Sciatic nerve (tissue), 2 donors: ENCODE data around the gene RTP5. TPM values are rescaled to one million over a fixed set of nuclear protein-coding genes. Genes with fewer than 3 reads are reported as not detected.
"Not testable (repeated sequence)": the region's sequence is repeated elsewhere in the genome, so short reads cannot be mapped to it uniquely, and the experiment has no call there.

Experiments used
- ATAC-seq: fragments of 200-7000 bp; cut with Tn5 transposase; one replicate; pipeline ENCODE4 v1.9.1; 2020; ENCODE audit warnings: mild to moderate bottlenecking, moderate library complexity
- DNase-seq: peaks from one replicate; pipeline ENCODE4 v3.0.0-alpha.2; 2020; ENCODE audit warnings: low spot score
- intact Hi-C: fragments of 100-400 bp; cut with DNase I; formaldehyde crosslinking; loops from one replicate; pipeline ENCODE4 v1.14.2; 2022
- total RNA-seq: library from RNA; stranded (reverse); fragmentation: NEBNext Ultra II Directional; extraction: Animal tissue kit (Norgen Biotek cat#: 25700); gene quantifications from one replicate; pipeline ENCODE4 v1.2.1, GENCODE V29; 2021
- donor health status: DM: no; HTN: no; CAD: no.
- donor health status: DM: no; HTN: no; CAD: no.

The RTP5 gene
- total RNA-seq, 1 donor from 2014 or later, result not detected

DNA sequence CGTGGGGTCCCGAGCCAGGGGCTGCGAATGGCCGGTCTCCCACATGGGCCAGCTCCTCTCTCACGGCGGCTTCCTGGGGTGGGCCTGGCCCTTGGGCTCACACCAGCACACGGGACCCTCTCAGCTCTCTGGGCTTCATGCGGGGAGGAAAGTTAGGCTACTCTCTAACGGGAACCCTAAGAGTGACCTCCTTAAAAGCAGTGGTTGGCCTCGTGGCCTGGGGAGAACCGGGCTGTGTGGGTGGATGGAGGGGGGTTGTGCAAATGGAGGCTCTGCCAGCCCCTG, 25.8 kb downstream of the RTP5 start:
- intact Hi-C loops, result no loop called here
- ATAC-seq, result no peak
- no peak for DNase-seq

DNA sequence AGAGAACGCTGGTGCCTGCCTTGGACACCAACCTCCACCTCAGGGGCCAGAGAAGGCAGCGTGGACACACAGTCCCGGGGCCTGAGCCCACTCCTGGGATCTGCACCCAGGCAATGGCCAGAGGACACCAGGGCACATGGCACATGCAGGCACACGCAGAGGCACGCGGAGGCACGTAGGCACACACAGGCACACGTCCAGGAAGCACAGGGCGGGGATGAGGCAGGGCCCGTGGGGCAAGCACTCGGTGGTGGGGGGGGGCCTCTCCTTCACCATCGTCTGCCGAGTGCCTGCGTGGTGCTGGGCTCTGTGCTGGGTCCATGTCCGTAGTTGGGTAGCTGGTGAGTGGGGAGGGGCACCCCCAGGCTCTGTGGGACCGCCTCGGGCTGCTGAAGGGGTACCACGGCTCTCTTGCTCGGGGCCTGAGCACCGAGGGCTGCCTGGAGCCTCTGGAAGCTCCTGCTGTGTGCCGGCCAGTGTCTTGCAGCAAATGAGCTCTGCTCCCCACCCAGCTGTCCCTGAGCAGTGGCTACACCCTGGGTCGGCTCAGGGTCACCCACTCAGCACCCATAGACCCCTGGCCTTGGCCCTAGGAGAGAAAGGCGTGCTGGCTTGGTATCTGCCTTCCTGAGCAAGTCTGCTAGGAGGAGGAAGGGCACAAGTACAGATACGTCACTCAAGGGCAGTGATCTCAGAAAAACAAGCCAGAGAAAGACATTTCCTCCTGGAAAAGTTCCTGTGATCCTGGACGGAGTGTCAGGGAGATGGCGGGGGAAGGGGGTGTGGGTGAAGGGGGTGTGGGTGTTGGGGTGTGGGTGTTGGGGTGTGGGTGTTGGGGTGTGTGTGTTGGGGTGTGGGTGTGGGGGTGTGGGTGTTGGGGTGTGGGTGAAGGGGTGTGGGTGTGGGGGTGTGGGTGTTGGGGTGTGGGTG, 26.4 kb downstream of the RTP5 start:
- peak; percentile 73 for DNase-seq
- intact Hi-C loops, result no loop called here
- ATAC-seq, result peak; percentile 64

DNA sequence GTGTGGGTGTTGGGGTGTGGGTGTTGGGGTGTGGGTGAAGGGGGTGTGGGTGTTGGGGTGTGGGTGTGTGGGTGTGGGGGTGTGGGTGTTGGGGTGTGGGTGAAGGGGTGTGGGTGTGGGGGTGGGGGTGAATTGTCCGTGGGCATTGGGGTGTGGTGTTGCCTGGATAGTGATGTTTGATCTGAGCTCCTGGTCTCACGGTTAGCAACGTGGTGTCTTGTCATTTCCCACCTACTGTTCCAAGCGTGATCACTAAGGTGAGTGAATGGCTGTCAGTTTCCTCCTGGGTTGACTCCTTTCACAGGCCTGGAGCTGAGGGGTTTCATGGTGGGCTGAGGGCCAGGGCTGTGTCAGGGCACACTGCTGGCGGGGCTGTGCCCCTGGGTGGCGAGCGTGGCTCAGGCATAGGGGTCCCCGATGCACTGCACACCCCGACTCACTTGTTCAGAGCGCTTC, 27.2 kb downstream of the RTP5 start:
- no peak for ATAC-seq

DNA sequence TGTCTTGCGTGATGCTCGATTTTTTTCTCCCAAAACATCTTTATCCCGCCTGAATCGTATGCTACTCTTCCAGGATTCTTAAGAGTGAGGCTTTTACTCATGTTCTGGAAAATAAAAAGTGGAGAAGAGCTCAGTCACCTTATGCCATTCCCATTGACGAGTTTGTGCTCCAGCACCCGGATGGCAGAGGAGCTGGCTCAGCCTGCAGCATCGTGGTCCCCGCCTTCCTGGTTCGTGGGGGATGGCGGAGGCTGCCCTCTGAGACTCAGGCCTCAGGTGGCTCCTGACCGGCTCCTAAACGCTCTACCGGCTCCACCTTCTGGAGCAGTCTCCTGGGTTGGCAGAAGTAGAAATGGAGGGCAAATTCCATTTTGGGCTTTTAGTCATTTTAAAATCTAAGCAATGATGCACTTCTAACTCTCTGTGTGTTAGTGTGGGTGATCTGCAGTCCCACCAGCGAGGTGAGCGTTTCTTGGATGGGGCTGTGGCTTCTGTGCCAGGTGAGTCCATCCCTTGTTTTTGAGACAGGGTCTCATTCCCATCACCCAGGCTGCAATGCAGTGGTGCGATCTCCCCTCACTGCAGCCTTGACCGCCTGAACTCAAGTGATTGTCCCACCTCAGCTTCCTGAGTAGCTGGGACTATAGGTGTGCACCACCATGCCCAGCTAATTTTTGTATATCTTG, 27.8 kb downstream of the RTP5 start:
- no peak for ATAC-seq
- no peak for DNase-seq
- intact Hi-C loops, result no loop called here

More for the DNA sequence above, 27.2 kb downstream of the RTP5 start:
- intact Hi-C loops, result no loop called here
- DNase-seq, result no peak

DNA sequence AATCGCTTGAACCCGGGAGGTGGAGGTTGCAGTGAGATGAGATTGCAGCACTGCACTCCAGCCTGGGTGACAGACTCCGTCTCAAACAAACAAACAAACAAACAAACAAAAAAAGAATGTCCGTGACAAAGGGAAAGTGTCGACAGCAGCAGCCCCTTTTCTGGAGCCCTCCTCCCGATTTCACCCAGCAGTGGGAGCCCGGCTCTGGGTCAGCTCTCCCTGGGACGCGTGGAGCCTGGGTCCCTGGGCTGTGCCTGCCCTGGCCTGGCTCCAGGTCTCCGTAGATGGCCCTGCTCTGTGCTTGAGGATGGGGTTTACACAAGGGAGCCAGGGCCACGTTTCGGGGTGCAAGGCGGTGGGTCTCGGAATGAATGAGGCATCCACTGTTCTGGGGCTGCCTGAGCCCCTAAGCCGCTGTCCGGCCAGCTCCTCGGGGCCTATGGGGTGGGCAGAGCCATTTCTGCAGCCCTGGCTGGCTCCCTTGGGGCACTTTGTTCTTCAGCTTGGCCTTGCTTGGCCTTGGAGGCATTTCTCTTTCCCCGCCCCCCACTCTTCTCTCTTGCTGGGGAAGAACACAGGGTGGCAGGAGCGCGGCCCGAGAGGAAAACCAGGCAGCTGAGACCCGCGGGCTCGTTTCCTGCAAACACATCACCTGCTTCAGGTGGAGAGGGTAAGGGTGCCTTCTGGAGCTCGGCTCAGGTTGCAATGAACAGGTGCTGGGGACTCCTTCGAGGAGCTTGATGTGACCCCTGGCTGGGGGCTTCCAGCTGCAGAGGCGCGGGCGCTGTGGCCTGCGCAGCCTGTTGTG, 29.1 kb downstream of the RTP5 start:
- intact Hi-C loops, result no loop called here

DNA sequence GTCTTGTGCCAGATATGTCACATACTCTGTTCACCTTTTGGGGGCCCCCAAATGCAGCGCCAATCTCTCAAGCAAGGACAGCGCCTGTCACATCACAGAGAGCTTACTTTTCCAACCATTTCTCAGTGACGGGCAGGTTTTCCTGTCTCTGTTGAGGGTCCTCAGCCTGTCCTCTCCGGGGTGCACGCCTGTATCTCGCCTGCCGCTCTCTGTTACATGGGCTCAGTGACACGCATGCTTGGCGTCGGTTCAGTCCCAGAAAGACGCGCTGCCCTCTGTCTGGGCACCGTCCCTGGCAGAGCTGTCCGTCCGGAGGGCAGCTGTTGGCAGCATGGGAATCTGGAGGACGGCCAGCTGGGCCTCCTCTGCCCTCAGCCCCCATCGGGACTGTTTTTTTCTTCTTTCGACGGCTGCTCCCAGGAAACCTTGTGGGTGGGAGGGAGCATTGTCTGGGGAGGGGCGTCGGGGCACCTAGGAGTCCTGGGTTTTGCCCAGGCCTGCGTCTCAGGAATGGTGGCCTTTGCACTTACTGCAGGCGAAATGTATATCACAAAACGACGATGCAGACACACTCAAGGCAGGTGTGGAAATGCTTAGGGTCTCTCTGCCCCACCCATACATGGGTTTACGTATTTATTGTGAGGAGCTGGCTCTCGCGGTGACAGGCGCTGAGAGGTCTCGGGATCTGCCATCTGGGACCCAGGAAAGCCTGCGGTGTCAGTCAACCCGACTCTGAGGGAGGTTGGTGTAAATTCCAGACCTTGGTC, 30.9 kb downstream of the RTP5 start:
- DNase-seq (no peak), ATAC-seq (no peak)
- intact Hi-C loops, result no loop called here

More for the DNA sequence above, 29.1 kb downstream of the RTP5 start:
- no peak for DNase-seq
- ATAC-seq, result no peak

DNA sequence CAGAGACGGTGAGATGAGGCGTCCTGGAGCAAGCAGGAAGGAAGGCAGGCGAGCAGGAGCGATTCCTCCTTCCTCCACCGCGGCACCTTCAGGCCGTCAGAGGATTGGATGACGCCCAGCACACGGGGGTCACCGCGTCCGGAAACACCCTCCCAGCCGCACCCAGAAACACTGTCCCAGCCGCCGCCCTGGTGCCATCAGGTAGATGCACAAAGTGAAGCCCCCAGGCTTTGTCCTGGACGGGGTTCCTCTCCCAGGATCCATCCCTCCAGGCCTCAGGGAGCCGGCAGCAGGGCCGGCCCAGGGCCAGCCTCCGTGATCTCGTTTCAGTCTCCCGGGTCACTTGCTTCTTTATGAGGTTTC, 31.5 kb downstream of the RTP5 start:
- ATAC-seq (no peak), DNase-seq (no peak)
- intact Hi-C loops, result no loop called here

DNA sequence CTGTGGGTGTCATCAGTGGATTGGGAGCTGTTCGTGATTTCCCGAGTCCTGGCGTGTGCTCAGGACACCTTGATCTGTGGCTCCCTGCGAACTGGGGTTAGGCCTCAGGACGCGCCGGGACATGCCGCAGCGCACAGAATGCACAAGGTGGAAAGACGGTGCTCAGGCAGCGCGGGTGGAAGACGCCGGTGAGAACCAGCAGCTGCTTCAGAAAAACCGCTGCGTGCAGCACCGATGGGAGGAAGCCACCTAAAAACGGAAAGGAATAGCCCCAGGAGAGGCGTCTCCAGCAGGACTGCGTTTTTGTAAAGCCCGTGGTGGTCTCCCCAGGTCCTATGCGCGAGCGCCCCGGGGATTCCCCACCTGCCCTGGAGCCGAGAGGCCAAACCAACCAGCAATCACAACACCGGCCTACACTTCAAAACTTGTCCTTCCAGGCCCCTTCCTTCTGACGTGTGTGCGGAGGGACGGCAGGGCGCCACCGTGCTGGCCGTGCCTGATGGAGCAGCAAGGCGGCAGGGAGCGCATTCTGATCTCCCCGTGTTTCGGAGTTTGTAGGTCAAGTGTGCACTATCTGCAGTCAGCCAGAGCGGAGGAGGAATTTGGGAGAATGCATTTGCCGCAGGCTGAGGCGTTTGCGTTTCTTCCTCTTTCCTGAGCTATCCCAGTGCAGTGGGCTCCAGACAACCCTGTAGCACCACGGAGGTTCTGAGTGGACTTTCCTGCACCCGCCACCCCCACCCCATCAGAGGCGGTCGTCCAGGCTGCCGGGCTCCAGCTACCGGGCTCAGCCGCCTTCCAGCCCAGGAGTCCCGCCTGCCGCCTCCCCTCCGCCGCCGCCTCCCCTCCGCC, 32.2 kb downstream of the RTP5 start:
- ATAC-seq (no peak), DNase-seq (peak; percentile 58)
- intact Hi-C loops, result no loop called here

DNA sequence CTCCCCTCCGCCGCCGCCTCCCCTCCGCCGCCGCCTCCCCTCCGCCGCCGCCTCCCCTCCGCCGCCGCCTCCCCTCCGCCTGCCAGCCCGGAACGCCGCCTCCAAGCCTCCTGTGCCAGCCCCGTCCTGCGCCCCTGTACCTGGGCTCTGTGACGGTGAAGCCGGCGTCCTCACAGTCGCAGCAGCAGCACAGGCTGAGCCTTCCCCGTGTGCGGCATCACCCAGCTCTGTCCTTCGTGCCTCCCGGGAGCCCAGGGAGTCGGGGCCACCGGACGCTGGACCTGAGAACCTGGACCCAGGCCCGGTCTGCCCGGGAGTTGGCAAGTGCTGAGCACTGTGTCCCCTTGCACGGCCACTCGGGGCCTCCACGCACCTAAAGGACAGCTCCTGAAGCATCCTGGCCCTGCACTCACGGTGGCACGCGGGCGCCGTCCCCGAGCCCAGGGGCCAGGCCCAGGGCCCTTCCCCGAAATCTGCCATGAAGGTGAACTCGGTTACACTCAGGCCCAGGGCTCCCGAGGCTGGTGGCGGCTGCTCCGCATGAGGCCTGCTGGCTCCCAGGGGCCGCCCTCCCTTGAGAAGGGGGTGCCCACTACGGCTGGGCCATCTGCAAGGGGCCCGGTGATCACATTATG, 32.9 kb downstream of the RTP5 start:
- ATAC-seq (no peak), DNase-seq (peak; percentile 56)
- intact Hi-C loops, result no loop called here

DNA sequence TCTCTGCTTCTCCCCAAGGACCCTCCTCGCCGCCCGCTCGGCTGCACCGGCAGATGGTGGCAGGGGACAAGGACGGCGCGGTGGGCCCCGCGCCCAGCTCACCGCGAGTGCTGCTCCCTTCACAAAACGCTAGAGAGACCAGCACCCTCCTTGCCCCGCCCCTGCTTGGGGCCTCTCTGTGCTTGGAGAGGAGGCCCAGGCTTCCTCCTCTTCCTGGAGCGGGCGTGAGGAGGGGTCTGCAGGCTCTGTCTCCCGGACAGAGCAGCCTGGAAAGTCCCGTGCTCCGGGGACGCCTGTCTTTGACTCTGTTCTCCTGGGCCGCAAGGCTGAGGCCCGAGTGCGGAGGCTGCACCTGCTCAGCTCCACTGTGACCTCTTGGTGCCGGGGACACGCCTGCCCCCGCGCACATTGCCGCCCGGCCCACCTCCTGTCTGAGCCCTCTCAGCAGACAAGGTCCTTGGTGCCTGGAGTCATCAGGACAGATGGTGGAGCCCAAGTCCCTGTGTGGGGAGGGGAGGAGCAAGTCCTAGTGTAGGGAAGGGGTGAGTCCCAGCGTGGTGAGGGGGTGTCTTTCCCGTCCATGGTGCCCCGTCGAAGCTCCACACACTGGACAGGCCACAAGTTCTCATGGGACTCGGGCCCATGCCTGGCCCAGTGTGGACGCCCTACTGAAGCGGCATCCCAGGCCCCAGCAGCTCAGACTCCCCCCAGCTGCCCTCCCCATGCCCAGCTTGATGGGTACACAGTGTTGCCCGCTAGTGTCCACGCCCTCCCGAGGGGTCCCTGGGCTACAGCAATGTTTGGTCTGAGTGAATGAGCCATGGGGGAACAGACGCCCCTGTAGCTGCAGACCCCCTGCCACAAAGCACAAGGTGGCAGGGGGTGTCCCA, 33.8 kb downstream of the RTP5 start:
- DNase-seq, result peak; percentile 55
- intact Hi-C loops, result no loop called here

DNA sequence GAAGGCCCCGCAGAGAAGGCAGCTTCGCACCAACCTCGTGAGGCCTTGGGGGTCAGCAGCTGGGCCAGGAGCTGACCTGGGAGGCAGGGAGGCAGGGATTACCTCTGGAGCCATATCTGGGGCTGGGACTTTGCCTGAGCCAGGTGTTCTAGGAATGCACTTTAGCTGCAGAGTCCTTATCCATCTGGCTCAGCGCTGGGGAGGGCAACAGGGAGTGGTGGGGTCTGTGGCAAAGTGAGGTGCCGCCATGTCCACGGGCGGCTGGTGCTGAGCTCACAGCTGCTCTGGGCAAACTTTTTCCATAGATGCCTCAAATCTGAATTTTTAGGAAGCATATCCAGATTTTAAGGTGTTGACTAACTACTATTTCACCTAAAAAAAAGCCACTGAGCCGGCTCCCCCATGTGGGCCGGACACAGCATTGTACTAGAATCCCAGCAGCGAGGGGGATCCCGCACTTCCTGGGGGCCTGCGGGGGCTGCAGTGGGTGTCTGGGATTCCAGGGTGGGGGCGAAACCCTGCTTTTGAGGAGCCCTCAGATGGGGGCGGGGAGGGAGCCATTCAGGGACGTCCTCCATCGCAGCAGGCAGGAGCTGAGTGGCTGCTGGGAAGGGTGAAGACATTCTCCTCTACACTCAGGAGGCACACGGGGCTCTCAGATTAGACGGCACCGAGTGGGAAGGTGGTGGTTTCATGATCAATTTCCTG, 34.6 kb downstream of the RTP5 start:
- ATAC-seq (no peak), DNase-seq (no peak)
- intact Hi-C loops, result no loop called here

More for the DNA sequence above, 33.8 kb downstream of the RTP5 start:
- no peak for ATAC-seq

DNA sequence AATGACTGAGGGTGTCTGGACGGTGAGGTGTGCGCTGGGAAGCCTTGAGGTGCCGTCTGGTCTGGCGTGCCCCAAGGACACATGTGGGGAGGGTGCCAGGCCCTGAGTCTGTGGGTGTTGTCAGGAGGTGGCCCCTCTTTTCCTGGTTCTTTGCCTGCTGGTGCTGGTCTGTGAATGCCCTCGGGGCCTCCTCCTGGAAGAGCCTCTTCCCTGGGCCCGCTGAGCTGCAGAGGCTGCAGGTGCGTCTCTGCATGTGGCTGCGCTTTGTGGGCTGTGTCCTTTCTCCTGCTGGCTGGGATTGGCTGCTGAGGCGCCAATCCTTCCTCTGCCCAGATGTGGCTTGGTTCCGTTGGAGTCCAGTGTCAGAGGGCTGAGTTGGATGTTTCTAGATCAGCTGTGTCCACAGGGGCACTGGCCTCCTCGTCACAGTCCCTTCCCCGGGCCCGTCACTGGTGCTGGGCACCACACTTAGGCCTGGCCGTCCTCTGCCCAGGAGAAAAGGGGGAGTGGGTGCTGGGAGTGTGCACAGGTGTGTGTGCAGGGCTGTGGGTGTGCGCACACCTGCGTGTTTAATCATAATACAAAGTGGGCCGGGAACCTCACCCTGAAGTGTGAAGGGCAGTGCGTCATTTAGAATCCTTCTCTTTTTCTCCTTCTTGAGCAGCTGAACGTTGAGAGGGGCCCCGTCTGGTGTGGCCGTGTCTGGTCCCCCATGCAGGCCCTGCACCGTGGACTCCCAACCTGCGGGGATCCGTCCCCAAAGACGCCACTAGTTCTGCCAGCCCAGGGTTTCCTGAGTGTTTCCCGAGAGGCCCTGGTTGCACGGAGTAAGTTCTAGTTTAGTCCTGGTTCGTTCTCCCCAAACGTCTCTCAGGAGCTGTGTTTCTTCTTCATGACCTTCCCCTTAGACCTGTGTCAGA, 35.5 kb downstream of the RTP5 start:
- ATAC-seq (no peak), DNase-seq (no peak)

DNA sequence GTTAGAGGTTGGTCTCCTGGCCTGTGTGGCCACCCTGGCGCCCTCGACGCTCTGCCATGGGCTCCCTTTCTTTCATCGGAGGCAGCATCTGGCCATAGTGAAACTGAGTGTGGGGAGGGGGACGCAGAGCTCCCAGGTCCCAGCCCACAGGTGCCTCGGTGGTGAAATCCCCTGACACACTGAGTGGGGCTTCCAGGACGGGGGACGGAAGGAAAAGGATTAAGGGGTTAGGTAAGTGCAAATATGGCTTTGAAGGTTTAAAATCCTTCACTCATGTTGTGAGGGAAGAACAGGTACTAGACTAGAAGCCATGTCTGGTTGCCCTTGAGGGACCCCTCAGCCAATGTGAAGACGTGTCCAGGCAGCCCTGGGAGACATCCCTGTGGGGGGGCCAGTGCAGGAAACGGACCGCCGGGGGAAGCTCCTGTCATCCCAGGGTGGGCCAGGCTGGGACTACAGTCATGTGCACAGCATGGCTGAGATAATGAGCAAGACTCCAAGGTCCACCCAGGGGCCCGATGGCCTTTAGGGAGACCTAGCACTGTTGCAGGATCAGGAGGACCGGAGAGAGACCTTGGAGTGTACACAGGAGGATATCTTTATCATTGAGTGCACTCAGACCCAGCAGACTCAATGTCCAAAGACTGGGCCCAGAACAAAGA, 36.3 kb downstream of the RTP5 start:
- DNase-seq (no peak), ATAC-seq (no peak)
- intact Hi-C loops, result no loop called here

More for the DNA sequence above, 35.5 kb downstream of the RTP5 start:
- intact Hi-C loops, result no loop called here

DNA sequence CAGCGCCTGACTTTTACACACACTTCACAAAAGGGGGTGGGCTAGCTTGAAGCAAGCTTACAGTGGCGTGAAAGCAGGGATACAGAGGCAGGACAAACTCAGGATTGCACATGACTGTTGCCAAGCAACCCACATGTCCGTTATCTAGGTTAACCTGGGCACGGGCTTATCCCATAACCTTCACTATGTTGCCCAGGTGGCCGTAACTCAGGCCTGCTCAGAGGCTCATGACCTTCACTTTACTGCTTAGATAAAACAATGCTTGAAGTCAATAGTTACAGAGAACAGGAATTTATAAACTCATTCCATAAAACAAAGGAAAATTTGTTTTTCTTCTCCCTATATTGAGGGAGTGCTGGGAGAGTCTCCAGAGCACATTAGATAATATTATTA, 36.8 kb downstream of the RTP5 start:
- ATAC-seq, intact Hi-C loops, DNase-seq: not testable (repeated sequence)
